Thoracic aorta (tissue), 2 donors: Measurements from ENCODE around the gene ZNF32. TPM values are rescaled to one million over a fixed set of nuclear protein-coding genes. Genes with fewer than 3 reads are reported as not detected.

Experiments
- ATAC-seq: fragments of 150-250 bp; one replicate; pipeline ENCODE4 v1.8.0; 2017; ENCODE audit warnings: low read depth; ENCODE audit not compliant: insufficient number of reproducible peaks, low FRiP score
- DNase-seq: peaks from one replicate; pipeline ENCODE4 v3.0.0-alpha.2; 2020; ENCODE audit warnings: low spot score
- H3K27ac ChIP-seq, 2 donors: fragments of 200-600 bp; sonication (generic); 1 replicate in 1 of 2; 2 replicates in 1 of 2; pipeline ENCODE4 v1.5.1; 2016; ENCODE audit warnings: mild to moderate bottlenecking in 2 of 2, moderate library complexity in 2 of 2
- H3K27me3 ChIP-seq: fragments of 200-600 bp; sonication (generic); replicated peaks from 2 replicates; pipeline ENCODE4 v1.6.0; 2016; ENCODE audit warnings: mild to moderate bottlenecking; ENCODE audit not compliant: insufficient read depth
- H3K36me3 ChIP-seq: fragments of 200-600 bp; sonication (generic); one replicate; pipeline ENCODE4 v1.5.1; 2016
- H3K4me1 ChIP-seq, 2 donors: fragments of 200-600 bp; sonication (generic); 1 replicate in 1 of 2; 2 replicates in 1 of 2; pipeline versions ENCODE4 v1.5.1 to v1.6.0; 2016; ENCODE audit warnings: low read depth in 2 of 2, mild to moderate bottlenecking in 1 of 2; ENCODE audit not compliant: control insufficient read depth in 1 of 2
- H3K4me3 ChIP-seq: fragments of 200-600 bp; sonication (generic); 2 replicates; pipeline ENCODE4 v1.5.1; 2016; ENCODE audit warnings: mild to moderate bottlenecking
- H3K9me3 ChIP-seq: fragments of 200-600 bp; sonication (generic); 2 replicates; pipeline ENCODE4 v1.5.1; 2016
- total RNA-seq, 2 donors: library from RNA; depleted of rRNA; stranded (reverse); fragments of >200 nt; gene quantifications; one replicate each; pipeline versions ENCODE4 v1.1.0 to v1.2.3, GENCODE V29; 2016
- TF ChIP-seq, protein P1 (sequence below): fragments of 200-600 bp; sonication (generic); IDR thresholded peaks from one replicate; pipeline ENCODE4 v1.5.1; 2019; ENCODE audit warnings: antibody characterized with exemption

Gene ZNF32
- total RNA-seq, 2 donors from 2014 or later: 19.6 to 22.9 TPM

DNA sequence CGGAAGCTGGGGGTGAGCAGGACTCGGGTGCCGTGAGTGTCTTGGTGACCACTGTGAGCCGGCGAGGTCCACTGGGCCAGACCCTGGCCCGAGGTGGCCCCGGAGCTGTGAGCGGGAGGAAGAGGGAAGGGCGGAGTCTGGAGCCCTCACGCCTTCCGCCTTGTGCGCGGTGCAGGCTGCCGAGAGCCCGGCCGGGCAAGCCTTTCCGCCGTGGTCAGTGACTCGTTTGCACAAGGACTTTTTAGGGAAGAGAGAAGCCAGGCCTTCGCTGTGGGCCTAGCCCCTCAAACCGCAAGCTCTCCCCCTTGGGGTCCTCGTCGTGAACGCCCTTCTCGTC, 40.9 kb upstream of the ZNF32 start:
- Histone ChIP-seq H3K27me3 (no peaks in the 10 kb centered on the region), H3K36me3 (no peaks in the 10 kb centered on the region), H3K4me3 (peak overlapping the region; percentile 76), H3K9me3 (no peaks in the 10 kb centered on the region), H3K4me1 (peaks cover 6 to 34% of the 10 kb centered on the region in 2 donors), H3K27ac (peak overlapping the region; percentile 81 to 89)
- TF ChIP-seq, protein P1, sequence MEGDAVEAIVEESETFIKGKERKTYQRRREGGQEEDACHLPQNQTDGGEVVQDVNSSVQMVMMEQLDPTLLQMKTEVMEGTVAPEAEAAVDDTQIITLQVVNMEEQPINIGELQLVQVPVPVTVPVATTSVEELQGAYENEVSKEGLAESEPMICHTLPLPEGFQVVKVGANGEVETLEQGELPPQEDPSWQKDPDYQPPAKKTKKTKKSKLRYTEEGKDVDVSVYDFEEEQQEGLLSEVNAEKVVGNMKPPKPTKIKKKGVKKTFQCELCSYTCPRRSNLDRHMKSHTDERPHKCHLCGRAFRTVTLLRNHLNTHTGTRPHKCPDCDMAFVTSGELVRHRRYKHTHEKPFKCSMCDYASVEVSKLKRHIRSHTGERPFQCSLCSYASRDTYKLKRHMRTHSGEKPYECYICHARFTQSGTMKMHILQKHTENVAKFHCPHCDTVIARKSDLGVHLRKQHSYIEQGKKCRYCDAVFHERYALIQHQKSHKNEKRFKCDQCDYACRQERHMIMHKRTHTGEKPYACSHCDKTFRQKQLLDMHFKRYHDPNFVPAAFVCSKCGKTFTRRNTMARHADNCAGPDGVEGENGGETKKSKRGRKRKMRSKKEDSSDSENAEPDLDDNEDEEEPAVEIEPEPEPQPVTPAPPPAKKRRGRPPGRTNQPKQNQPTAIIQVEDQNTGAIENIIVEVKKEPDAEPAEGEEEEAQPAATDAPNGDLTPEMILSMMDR: no peak
- no peak for DNase-seq
- ATAC-seq: peak; percentile 22

DNA sequence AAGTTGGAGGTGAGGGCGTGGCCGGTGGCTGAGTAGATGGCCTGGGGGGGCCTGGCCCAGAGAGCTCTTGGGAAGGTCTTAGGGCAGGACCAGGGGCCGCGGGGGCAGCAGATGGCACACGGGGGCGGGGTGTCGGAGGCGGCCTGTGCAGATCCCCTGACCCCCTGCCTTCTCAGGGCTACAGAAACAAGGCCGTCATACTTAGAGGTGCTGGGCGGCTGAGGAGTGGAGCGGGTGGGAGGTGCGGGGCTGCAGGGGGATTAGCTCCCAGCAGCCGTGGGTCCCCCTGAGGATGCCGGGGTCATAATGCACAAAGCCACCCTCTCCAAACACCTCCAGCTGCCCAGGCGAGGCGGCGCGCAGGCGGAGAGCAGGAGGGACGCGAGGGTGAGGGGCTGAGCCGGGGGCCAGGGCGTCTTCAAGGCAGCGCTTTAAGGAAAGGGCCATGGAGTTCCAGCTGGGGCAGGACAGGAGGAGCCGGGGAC, 40.4 kb upstream of the ZNF32 start:
- Histone ChIP-seq H3K4me1 (peaks cover 6 to 34% of the 10 kb centered on the region in 2 donors), H3K27me3 (no peaks in the 10 kb centered on the region), H3K4me3 (peak overlapping the region; percentile 76), H3K36me3 (no peaks in the 10 kb centered on the region), H3K9me3 (no peaks in the 10 kb centered on the region), H3K27ac (peak overlapping the region; percentile 81 to 89)
- ATAC-seq (no peak), DNase-seq (no peak)
- TF ChIP-seq, protein P1: no peak

DNA sequence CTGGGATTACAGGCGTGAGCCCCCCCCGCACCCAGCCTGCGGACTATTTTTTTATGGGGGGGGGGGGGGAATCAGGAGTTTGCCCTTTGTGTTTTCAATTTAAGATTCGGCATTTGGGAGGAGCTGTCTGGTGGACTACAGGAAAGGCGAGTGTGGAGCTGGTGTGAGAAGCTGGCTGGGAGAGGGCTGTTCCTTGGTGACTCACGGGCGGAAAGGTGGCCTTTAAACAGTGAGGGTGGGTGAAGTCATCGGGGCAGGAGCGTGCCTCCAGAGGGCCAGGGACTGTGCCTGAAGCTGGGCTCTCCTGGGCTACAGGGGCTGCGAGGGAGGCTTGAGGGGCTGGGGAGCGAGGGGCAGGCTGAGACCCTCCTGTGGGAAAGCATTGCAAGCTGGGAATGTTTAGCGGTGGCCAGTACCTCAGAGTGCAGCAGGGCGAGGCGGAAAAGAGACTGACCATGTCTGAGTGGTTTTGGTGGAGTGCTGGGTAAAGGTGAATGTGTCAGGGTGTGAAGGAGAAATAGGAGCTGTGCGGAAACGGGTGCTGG, 39.7 kb upstream of the ZNF32 start:
- no peak for ATAC-seq
- TF ChIP-seq, protein P1: no peak
- Histone ChIP-seq H3K27me3 (no peaks in the 10 kb centered on the region), H3K27ac (no peak overlapping the region), H3K4me1 (peaks cover 6 to 34% of the 10 kb centered on the region in 2 donors), H3K36me3 (no peaks in the 10 kb centered on the region), H3K9me3 (no peaks in the 10 kb centered on the region), H3K4me3 (no peak overlapping the region)
- no peak for DNase-seq

DNA sequence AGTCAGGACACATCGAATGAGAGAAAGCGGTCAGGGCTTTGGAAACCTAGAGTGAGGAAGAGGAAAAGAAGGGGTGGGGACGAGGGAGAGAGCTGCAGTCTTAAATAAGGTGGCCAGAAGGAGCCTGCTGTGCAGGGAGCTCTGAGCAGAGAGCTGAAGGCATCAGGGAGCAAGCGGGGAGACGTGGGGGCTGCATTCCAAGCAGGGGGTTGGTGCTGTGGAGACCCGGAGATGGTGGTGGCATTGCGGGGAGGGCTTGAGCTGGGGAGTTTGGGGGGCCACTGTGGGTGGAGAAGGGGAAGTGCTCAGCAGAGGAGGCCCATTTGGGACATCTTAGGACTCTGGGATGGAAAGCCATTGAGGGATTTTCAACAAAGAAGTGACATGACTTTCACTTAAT, 38.7 kb upstream of the ZNF32 start:
- Histone ChIP-seq H3K27me3 (no peaks in the 10 kb centered on the region), H3K36me3 (no peaks in the 10 kb centered on the region), H3K9me3 (no peaks in the 10 kb centered on the region), H3K4me1 (peaks cover 6 to 32% of the 10 kb centered on the region in 2 donors), H3K4me3 (no peak overlapping the region), H3K27ac (no peak overlapping the region)
- no peak for ATAC-seq
- no peak for DNase-seq
- TF ChIP-seq, protein P1: no peak

DNA sequence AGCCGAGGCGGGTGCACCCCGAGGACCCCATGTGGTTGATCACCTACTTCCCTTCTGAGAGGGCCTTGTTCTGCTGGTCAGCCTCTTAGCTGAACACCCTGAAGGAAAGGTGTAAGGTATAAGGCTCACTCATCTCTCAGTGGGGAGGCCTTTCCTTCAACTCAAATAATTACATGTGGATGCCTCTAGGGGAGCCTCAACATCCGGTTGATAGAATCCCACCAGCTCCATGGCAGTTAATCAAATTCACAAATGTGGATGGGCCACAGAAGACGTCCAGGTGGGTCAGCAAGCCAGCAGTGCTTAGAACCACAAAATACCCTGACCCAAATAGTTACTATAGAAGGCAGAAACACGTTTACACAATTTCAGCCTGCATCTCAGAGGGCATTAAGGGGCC, 37.7 kb upstream of the ZNF32 start:
- TF ChIP-seq, protein P1: no peak
- Histone ChIP-seq H3K4me3 (no peak overlapping the region), H3K9me3 (no peaks in the 10 kb centered on the region), H3K4me1 (peaks cover 2 to 22% of the 10 kb centered on the region in 2 donors), H3K27me3 (no peaks in the 10 kb centered on the region), H3K27ac (no peak overlapping the region), H3K36me3 (no peaks in the 10 kb centered on the region)
- DNase-seq (no peak), ATAC-seq (no peak)
